ENCODE measurements around the gene NEK5. TPM values are rescaled to one million over a fixed set of nuclear protein-coding genes. Genes with fewer than 3 reads are reported as not detected.

The NEK5 gene
- total RNA-seq, 6 donors from 2014 or later = 0.23 to 30.2 (median 2.4) TPM

DNA sequence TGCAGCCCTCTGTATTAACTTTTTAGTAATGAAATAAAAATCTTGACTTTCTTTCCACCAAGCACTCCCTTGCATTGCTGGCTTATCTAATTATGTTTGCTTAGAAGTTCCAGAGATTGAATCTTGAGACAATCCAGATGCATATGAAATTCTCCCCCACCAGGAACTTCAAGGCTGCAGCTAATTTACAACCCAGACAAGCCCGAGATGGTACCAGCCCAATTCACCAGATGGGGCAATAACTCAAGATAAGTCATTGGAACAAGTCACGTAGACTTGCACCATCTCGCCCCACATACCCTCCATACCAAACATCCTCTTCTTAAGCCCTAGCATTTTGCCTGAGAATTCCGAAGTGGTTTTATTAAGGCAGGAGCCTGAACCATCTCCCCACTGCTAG is 75.4 kb downstream of the NEK5 start:
- no peaks in the 10 kb centered on the region for H3K36me3 ChIP-seq
- TF ChIP-seq POLR2A (IDR thresholded peaks at IDR 0.05) (no peak), POLR2AphosphoS5 (IDR thresholded peaks at IDR 0.05) (no peak), EP300 (IDR thresholded peaks at IDR 0.05) (no peak)
- TF ChIP-seq, protein P1, sequence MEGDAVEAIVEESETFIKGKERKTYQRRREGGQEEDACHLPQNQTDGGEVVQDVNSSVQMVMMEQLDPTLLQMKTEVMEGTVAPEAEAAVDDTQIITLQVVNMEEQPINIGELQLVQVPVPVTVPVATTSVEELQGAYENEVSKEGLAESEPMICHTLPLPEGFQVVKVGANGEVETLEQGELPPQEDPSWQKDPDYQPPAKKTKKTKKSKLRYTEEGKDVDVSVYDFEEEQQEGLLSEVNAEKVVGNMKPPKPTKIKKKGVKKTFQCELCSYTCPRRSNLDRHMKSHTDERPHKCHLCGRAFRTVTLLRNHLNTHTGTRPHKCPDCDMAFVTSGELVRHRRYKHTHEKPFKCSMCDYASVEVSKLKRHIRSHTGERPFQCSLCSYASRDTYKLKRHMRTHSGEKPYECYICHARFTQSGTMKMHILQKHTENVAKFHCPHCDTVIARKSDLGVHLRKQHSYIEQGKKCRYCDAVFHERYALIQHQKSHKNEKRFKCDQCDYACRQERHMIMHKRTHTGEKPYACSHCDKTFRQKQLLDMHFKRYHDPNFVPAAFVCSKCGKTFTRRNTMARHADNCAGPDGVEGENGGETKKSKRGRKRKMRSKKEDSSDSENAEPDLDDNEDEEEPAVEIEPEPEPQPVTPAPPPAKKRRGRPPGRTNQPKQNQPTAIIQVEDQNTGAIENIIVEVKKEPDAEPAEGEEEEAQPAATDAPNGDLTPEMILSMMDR (IDR thresholded peaks at IDR 0.05) = no peak
- H3K27me3 ChIP-seq = no peaks in the 10 kb centered on the region
- no peaks in the 10 kb centered on the region for H3K9me3 ChIP-seq
- 91 to 92% methylated on average over 4 of the region's 4 CpGs for WGBS, 2 donors
- H3K4me3 ChIP-seq = no peak overlapping the region
- no peak overlapping the region for H3K27ac ChIP-seq
- DNase-seq (no peak), ATAC-seq (ENCODE audit: low FRiP score in 2 of 2) (no peak)
- no peaks in the 10 kb centered on the region for H3K4me1 ChIP-seq

DNA sequence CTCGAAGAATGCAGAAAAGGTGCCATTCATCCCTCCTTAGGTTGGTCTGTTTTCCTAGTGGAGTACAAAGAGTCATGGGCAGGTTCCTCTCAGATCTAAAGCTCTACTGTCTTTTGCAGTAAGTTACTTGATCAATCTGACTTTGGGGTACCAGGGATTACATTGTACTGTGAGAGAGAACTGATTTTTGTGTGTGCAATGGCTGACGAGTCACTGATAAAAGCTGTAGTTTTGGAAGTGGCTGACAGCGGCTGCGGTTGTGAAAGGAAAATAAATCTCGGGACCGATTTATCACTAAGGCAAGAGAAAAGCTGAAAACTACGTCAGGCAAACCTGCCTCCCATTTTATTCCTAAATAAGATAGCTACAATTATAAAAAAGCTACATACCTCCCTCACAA is 77.5 kb downstream of the NEK5 start:
- Histone ChIP-seq H3K27ac (no peak overlapping the region), H3K36me3 (no peaks in the 10 kb centered on the region), H3K4me3 (no peak overlapping the region), H3K27me3 (no peaks in the 10 kb centered on the region), H3K4me1 (no peaks in the 10 kb centered on the region), H3K9me3 (no peaks in the 10 kb centered on the region)
- 80 to 86% methylated on average over 7 of the region's 7 CpGs for WGBS, 2 donors
- DNase-seq = no peak
- no peak for ATAC-seq (ENCODE audit: low FRiP score in 2 of 2)
- TF ChIP-seq POLR2AphosphoS5 (IDR thresholded peaks at IDR 0.05) (no peak), EP300 (IDR thresholded peaks at IDR 0.05) (no peak), POLR2A (IDR thresholded peaks at IDR 0.05) (no peak)
- TF ChIP-seq, protein P1 (IDR thresholded peaks at IDR 0.05) = no peak

DNA sequence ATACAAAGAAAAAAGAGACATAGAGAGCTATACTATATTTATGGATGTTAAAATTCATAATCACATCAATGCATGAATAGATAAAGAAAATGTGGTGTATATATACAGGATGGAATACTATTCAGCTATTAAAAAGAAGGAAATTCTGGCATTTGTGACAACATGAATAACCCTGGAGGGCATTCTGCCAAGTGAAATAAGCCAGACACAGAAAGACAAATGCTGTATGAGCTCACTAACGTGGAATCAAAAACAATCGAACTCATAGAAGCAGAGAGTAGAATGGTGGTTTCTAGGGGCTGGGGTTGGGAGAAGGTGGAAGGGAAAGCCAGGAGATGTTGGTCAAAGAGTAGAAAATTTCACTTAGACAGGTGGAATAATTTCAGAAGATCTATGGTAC is 80.4 kb downstream of the NEK5 start:
- 65 to 75% methylated on average over 2 of the region's 2 CpGs for WGBS, 2 donors
- TF ChIP-seq EP300 (IDR thresholded peaks at IDR 0.05) (no peak), POLR2A (IDR thresholded peaks at IDR 0.05) (no peak), POLR2AphosphoS5 (IDR thresholded peaks at IDR 0.05) (no peak)
- TF ChIP-seq, protein P1 (IDR thresholded peaks at IDR 0.05) = no peak
- H3K36me3 ChIP-seq = no peaks in the 10 kb centered on the region
- no peak overlapping the region for H3K4me3 ChIP-seq
- H3K27me3 ChIP-seq = no peaks in the 10 kb centered on the region
- ATAC-seq (ENCODE audit: low FRiP score in 2 of 2) = no peak
- H3K9me3 ChIP-seq = no peaks in the 10 kb centered on the region
- H3K4me1 ChIP-seq = no peaks in the 10 kb centered on the region
- no peak overlapping the region for H3K27ac ChIP-seq
- no peak for DNase-seq

DNA sequence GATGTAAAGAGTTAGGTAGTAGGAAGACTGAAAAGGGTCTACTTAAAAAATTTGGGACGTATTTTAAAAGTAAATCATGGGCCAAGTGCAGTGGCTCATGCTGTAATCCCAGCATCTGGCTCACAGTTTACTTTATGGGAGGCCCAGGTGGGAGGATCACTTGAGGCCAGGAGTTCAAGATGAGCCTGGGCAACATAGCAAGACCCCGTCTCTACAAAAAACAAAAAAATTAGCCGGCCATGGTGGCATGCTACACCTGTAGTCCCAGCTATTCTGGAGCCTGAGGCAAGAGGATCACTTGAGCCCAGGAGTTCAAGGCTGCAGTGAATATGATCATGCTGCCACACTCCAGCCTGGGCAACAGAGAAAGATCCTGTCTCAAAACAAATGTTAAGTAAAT is 81.4 kb downstream of the NEK5 start:
- WGBS, 2 donors = 94 to 98% methylated on average over 3 of the region's 3 CpGs
- DNase-seq = no peak
- no peak overlapping the region for H3K27ac ChIP-seq
- no peaks in the 10 kb centered on the region for H3K36me3 ChIP-seq
- no peaks in the 10 kb centered on the region for H3K4me1 ChIP-seq
- TF ChIP-seq POLR2A (IDR thresholded peaks at IDR 0.05) (no peak), POLR2AphosphoS5 (IDR thresholded peaks at IDR 0.05) (no peak), EP300 (IDR thresholded peaks at IDR 0.05) (no peak)
- TF ChIP-seq, protein P1 (IDR thresholded peaks at IDR 0.05) = no peak
- H3K9me3 ChIP-seq = no peaks in the 10 kb centered on the region
- no peak overlapping the region for H3K4me3 ChIP-seq
- H3K27me3 ChIP-seq = no peaks in the 10 kb centered on the region
- no peak for ATAC-seq (ENCODE audit: low FRiP score in 2 of 2)

DNA sequence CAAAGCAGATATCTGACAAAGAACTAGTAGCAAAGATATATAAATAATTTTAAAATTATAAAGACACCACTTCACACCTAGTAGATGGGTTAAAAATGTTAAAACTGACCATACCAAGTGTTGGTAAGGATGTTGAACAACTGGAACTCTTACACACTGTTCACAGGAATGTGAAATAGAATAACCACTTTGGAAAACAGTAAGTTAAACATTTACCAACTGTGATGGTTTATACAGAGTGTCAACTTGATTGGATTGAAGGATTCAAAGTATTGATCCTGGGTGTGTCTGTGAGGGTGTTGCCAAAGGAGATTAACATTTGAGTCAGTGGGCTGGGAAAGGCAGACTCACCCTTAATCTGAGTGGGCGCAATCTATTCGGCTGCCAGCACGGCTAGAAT is 85.2 kb downstream of the NEK5 start:
- H3K9me3 ChIP-seq = no peaks in the 10 kb centered on the region
- no peak overlapping the region for H3K27ac ChIP-seq
- H3K4me1 ChIP-seq = no peaks in the 10 kb centered on the region
- no peaks in the 10 kb centered on the region for H3K36me3 ChIP-seq
- no peak for ATAC-seq (ENCODE audit: low FRiP score in 2 of 2)
- DNase-seq = no peak
- H3K4me3 ChIP-seq = no peak overlapping the region
- TF ChIP-seq, protein P1 (IDR thresholded peaks at IDR 0.05) = no peak
- no peak for TF ChIP-seq POLR2A (IDR thresholded peaks at IDR 0.05)
- TF ChIP-seq EP300 (IDR thresholded peaks at IDR 0.05) = no peak
- TF ChIP-seq POLR2AphosphoS5 (IDR thresholded peaks at IDR 0.05) = no peak
- WGBS, 2 donors = 77 to 93% methylated on average over 3 of the region's 3 CpGs
- no peaks in the 10 kb centered on the region for H3K27me3 ChIP-seq

All from upper lobe of left lung (tissue), 6 donors.